ENCODE measurements around the gene SAMD4A.

The SAMD4A gene

GRCh38 chr14:54664961-54665360 lies 98.0 kb downstream of the SAMD4A start:
- TF ChIP-seq, protein P1, sequence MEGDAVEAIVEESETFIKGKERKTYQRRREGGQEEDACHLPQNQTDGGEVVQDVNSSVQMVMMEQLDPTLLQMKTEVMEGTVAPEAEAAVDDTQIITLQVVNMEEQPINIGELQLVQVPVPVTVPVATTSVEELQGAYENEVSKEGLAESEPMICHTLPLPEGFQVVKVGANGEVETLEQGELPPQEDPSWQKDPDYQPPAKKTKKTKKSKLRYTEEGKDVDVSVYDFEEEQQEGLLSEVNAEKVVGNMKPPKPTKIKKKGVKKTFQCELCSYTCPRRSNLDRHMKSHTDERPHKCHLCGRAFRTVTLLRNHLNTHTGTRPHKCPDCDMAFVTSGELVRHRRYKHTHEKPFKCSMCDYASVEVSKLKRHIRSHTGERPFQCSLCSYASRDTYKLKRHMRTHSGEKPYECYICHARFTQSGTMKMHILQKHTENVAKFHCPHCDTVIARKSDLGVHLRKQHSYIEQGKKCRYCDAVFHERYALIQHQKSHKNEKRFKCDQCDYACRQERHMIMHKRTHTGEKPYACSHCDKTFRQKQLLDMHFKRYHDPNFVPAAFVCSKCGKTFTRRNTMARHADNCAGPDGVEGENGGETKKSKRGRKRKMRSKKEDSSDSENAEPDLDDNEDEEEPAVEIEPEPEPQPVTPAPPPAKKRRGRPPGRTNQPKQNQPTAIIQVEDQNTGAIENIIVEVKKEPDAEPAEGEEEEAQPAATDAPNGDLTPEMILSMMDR (IDR thresholded peaks at IDR 0.05; ENCODE audit: insufficient read depth, low read length, poor library complexity, severe bottlenecking), result no peak

DNA sequence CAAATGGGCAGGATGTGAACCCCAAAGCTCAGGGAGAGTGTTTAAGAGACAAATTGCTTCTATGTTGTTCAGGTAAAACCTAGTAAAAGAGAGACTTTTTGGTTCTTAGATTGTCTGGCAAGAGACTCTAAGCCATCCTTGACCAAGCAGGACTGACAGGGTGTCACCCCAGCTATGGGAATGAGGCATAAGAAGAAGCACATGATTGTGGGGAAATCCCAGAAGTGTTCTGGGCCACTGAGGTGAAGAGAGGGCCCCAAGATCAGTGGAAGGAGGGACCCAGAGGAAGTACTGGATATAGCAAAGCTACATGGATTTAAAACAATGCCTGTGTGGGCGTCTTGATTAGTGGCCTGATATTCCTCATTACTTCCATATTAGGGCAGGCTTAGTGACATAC lies 99.0 kb downstream of the SAMD4A start:
- TF ChIP-seq, protein P1 (IDR thresholded peaks at IDR 0.05; ENCODE audit: insufficient read depth, low read length, poor library complexity, severe bottlenecking), result no peak
- H3K36me3 ChIP-seq (ENCODE audit: control insufficient read depth, insufficient read depth, low read length), result no peaks in the 10 kb centered on the region
- H3K27me3 ChIP-seq (replicated peaks; ENCODE audit: control insufficient read depth, insufficient read depth, low read length), result peaks cover 1% of the 10 kb centered on the region

More at GRCh38 chr14:54664961-54665360, 98.0 kb downstream of the SAMD4A start:
- no peak for DNase-seq (ENCODE audit: extremely low read depth, insufficient read length)
- Histone ChIP-seq H3K27me3 (replicated peaks; ENCODE audit: control insufficient read depth, insufficient read depth, low read length) (peaks cover 1% of the 10 kb centered on the region), H3K4me3 (replicated peaks; ENCODE audit: low read depth, low read length) (no peak overlapping the region), H3K36me3 (ENCODE audit: control insufficient read depth, insufficient read depth, low read length) (no peaks in the 10 kb centered on the region)

GRCh38 chr14:54667026-54667744 lies 100.3 kb downstream of the SAMD4A start:
- DNase-seq (ENCODE audit: extremely low read depth, insufficient read length), result no peak
- Histone ChIP-seq H3K4me3 (replicated peaks; ENCODE audit: low read depth, low read length) (no peak overlapping the region), H3K36me3 (ENCODE audit: control insufficient read depth, insufficient read depth, low read length) (no peaks in the 10 kb centered on the region), H3K27me3 (replicated peaks; ENCODE audit: control insufficient read depth, insufficient read depth, low read length) (peaks cover 1% of the 10 kb centered on the region)
- TF ChIP-seq, protein P1 (IDR thresholded peaks at IDR 0.05; ENCODE audit: insufficient read depth, low read length, poor library complexity, severe bottlenecking), result no peak

More for the DNA sequence above, 99.0 kb downstream of the SAMD4A start:
- no peak for DNase-seq (ENCODE audit: extremely low read depth, insufficient read length)
- no peak overlapping the region for H3K4me3 ChIP-seq (replicated peaks; ENCODE audit: low read depth, low read length)

DNA sequence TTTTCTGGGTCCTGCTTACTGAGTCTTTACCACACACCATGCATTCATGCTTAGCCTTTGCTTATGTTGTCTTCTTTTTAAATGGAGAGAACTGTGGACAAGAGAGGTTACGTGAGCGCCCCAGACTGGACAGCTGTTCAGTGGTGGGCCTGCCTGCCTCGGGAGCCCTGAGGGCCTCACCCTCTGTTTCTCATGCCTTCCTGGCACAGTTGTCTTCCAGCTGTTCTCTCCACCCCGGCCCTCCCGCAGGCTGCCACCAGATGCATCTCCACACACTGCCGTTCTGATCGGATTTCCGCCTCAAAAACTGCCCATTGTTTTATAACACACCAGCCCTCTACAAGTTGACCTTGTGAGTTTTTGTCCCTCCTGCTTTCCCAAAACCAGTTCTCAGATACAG lies 100.8 kb downstream of the SAMD4A start:
- Histone ChIP-seq H3K36me3 (ENCODE audit: control insufficient read depth, insufficient read depth, low read length) (no peaks in the 10 kb centered on the region), H3K4me3 (replicated peaks; ENCODE audit: low read depth, low read length) (no peak overlapping the region), H3K27me3 (replicated peaks; ENCODE audit: control insufficient read depth, insufficient read depth, low read length) (peaks cover 1% of the 10 kb centered on the region)
- TF ChIP-seq, protein P1 (IDR thresholded peaks at IDR 0.05; ENCODE audit: insufficient read depth, low read length, poor library complexity, severe bottlenecking), result no peak
- no peak for DNase-seq (ENCODE audit: extremely low read depth, insufficient read length)

DNA sequence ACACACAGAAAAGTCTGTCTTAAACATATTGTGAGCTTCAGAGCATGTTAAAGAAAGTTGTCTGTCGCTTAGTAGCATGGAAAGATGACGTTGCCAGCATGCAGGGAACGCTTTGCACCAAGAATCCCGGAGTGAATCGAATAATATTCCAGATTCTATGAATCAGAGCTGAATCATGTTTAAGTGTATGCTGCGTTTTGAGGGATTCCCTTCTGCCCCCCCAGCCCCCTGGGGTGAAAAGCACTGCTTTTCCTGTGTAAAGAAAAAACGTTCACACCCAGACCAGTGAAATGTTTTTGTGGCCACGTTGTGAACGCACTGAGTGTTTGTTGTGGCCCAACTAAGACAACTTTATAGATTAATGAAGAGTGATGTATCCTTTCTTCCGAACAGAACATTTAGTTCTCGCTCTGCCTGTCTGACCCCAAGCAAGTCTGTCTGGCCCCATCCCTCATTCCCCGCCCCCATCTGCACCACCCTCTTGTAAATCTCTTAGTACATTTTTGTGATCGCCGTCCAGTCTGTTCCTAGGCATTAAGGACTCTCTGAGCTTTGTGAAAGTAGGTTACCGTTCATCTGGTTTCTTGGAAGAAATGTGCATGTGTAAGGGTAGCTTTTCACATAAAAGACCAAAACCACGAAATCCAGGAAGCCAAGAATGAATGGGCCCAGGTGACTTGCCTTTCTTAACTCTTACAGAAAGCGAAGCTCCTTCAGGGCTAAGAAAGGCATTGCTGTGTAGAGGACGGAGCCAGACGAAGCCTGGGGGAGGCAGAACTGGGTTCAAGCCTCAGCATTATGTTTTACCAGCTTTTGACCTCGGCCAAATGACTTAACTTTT lies 103.0 kb downstream of the SAMD4A start:
- Histone ChIP-seq H3K4me3 (replicated peaks; ENCODE audit: low read depth, low read length) (no peak overlapping the region), H3K27me3 (replicated peaks; ENCODE audit: control insufficient read depth, insufficient read depth, low read length) (peaks cover 1% of the 10 kb centered on the region), H3K36me3 (ENCODE audit: control insufficient read depth, insufficient read depth, low read length) (no peaks in the 10 kb centered on the region)
- TF ChIP-seq, protein P1 (IDR thresholded peaks at IDR 0.05; ENCODE audit: insufficient read depth, low read length, poor library complexity, severe bottlenecking), result no peak
- DNase-seq (ENCODE audit: extremely low read depth, insufficient read length), result no peak

Measured in GM06990 (cell line).